ENCODE data around the gene EAPP.
"Not testable (repeated sequence)": the region's sequence is repeated elsewhere in the genome, so short reads cannot be mapped to it uniquely, and the experiment has no call there.

Gene EAPP

GRCh38 chr14:34482463-34482862 is 57.0 kb downstream of the EAPP start:
- DNase-seq, result no peak

GRCh38 chr14:34479694-34480093 is 59.8 kb downstream of the EAPP start:
- no peak for DNase-seq

GRCh38 chr14:34478261-34478660 is 61.2 kb downstream of the EAPP start:
- DNase-seq, result no peak

- not testable (repeated sequence) for DNase-seq
Observed at GRCh38 chr14:34476036-34476435, 63.5 kb downstream of the EAPP start.

GRCh38 chr14:34475163-34475562 is 64.3 kb downstream of the EAPP start:
- DNase-seq, result no peak

- no peak for DNase-seq
Observed at GRCh38 chr14:34474187-34474679, 65.3 kb downstream of the EAPP start.

GRCh38 chr14:34472706-34473279 is 66.7 kb downstream of the EAPP start:
- no peak for DNase-seq

- DNase-seq, result no peak
Observed at GRCh38 chr14:34470319-34470718, 69.2 kb downstream of the EAPP start.

- DNase-seq, result no peak
Observed at GRCh38 chr14:34466691-34467090, 72.8 kb downstream of the EAPP start.

All from fibroblast of skin of scalp (primary cell).